Measurements from ENCODE around the gene THRA. TPM values are rescaled to one million over a fixed set of nuclear protein-coding genes. Genes with fewer than 3 reads are reported as not detected.

The THRA gene
- total and polyA plus RNA-seq, 2 of the 8 experiments (the other 6 are each of a cell fraction or from before 2014, with no cell fraction given) = 6.4 to 10.2 TPM

DNA sequence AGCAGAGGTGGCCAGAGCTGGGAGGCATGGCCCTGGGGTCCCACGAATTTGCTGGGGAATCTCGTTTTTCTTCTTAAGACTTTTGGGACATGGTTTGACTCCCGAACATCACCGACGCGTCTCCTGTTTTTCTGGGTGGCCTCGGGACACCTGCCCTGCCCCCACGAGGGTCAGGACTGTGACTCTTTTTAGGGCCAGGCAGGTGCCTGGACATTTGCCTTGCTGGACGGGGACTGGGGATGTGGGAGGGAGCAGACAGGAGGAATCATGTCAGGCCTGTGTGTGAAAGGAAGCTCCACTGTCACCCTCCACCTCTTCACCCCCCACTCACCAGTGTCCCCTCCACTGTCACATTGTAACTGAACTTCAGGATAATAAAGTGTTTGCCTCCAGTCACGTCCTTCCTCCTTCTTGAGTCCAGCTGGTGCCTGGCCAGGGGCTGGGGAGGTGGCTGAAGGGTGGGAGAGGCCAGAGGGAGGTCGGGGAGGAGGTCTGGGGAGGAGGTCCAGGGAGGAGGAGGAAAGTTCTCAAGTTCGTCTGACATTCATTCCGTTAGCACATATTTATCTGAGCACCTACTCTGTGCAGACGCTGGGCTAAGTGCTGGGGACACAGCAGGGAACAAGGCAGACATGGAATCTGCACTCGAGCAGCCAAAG, 45.2 kb upstream of the THRA start (continued):
- TF ChIP-seq, protein P1, sequence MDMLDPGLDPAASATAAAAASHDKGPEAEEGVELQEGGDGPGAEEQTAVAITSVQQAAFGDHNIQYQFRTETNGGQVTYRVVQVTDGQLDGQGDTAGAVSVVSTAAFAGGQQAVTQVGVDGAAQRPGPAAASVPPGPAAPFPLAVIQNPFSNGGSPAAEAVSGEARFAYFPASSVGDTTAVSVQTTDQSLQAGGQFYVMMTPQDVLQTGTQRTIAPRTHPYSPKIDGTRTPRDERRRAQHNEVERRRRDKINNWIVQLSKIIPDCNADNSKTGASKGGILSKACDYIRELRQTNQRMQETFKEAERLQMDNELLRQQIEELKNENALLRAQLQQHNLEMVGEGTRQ (IDR thresholded peaks at IDR 0.05; ENCODE audit: low read length) = no peak
- no peak for TF ChIP-seq NANOG (IDR thresholded peaks at IDR 0.05; ENCODE audit: insufficient read depth, low read depth, low read length, poor library complexity, severe bottlenecking)
- TF ChIP-seq HDAC6 (IDR thresholded peaks at IDR 0.05; ENCODE audit: low read depth, low read length) = no peak
- TF ChIP-seq POLR2A (IDR thresholded peaks at IDR 0.05; ENCODE audit: control extremely low read depth in 1 of 2, low read depth in 2 of 2, low read length in 2 of 2) = no peak
- TF ChIP-seq CHD2 (IDR thresholded peaks at IDR 0.05; ENCODE audit: low read length) = no peak

Data from H1 (cell line).